ENCODE results near the gene ZNF668.

ZNF668 gene

DNA sequence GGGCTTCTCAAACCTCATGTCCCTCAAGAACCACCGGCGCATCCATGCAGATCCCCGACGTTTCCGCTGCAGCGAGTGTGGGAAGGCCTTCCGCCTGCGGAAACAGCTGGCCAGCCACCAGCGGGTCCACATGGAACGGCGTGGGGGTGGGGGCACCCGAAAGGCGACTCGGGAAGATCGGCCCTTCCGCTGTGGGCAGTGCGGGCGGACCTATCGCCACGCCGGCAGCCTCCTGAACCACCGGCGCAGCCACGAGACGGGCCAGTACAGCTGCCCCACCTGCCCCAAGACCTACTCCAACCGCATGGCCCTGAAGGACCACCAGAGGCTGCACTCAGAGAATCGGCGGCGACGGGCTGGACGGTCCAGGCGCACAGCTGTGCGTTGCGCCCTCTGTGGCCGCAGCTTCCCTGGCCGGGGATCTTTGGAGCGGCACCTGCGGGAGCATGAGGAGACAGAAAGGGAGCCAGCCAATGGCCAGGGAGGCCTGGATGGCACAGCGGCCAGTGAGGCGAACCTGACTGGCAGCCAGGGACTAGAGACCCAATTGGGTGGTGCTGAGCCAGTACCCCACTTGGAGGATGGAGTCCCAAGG lies 6.1 kb upstream of the ZNF668 start:
- Histone ChIP-seq H2BK5ac (ENCODE audit: low read depth, low read length, poor library complexity, severe bottlenecking) (no peak overlapping the region), H3K9me3 (ENCODE audit: control insufficient read depth, low read length) (no peaks in the 10 kb centered on the region), H3K18ac (ENCODE audit: low read depth in 1 of 2, low read length in 2 of 2) (no peak overlapping the region), H3K27ac (ENCODE audit: low read length, poor library complexity, severe bottlenecking) (no peak overlapping the region), H3K4me2 (ENCODE audit: low read length, poor library complexity, severe bottlenecking) (no peak overlapping the region), H2AFZ (ENCODE audit: low read depth, low read length) (no peak overlapping the region), H2BK120ac (ENCODE audit: low read depth, low read length) (no peak overlapping the region), H3K23ac (ENCODE audit: low read length in 2 of 2) (no peak overlapping the region), H3K9ac (ENCODE audit: low read length) (no peak overlapping the region), H3K79me1 (replicated peaks; ENCODE audit: low read length, poor library complexity, severe bottlenecking) (peaks cover 71% of the 10 kb centered on the region), H4K8ac (ENCODE audit: low read length) (no peak overlapping the region), H3K27me3 (ENCODE audit: control insufficient read depth in 1 of 2, insufficient read depth in 1 of 2, low read length in 2 of 2) (no peaks in the 10 kb centered on the region), H2BK15ac (ENCODE audit: low read depth, poor library complexity, severe bottlenecking) (no peak overlapping the region), H3K36me3 (ENCODE audit: control insufficient read depth in 1 of 2, insufficient read depth in 2 of 2, low read depth in 1 of 2, low read length in 2 of 2) (peaks cover 92 to 94% of the 10 kb centered on the region in 2 experiments), H3K4ac (ENCODE audit: low read depth in 1 of 2, low read length in 2 of 2) (no peak overlapping the region), H3K14ac (ENCODE audit: low read length in 2 of 2) (no peak overlapping the region), H4K91ac (ENCODE audit: low read length) (no peak overlapping the region), H2AK5ac (ENCODE audit: low read length, severe bottlenecking) (no peak overlapping the region), H3K4me1 (ENCODE audit: control insufficient read depth, insufficient read depth, low read depth, low read length) (peaks cover 21% of the 10 kb centered on the region), H3K4me3 (ENCODE audit: insufficient read depth in 1 of 2, low read depth in 1 of 2, low read length in 2 of 2) (no peak overlapping the region), H2BK12ac (ENCODE audit: low read length in 2 of 2) (no peak overlapping the region)
- no peak for DNase-seq
- 98% methylated on average over 40 of the region's 40 CpGs for WGBS

DNA sequence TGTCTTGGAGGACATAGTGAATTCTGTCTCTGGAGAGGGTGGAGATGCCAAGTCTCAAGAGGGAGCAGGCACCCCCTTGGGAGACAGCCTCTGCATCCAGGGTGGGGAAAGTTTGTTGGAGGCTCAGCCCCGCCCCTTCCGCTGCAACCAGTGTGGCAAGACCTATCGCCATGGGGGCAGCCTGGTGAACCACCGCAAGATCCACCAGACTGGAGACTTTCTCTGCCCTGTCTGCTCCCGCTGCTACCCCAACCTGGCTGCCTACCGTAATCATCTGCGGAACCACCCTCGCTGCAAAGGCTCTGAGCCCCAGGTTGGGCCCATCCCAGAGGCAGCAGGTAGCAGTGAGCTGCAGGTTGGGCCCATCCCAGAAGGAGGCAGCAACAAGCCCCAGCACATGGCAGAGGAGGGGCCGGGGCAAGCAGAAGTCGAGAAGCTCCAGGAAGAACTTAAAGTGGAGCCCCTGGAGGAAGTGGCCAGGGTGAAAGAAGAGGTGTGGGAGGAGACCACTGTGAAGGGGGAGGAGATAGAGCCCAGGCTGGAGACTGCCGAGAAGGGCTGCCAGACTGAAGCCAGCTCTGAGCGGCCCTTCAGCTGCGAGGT lies 5.4 kb upstream of the ZNF668 start:
- Histone ChIP-seq H3K18ac (ENCODE audit: low read depth in 1 of 2, low read length in 2 of 2) (no peak overlapping the region), H2BK12ac (ENCODE audit: low read length in 2 of 2) (no peak overlapping the region)
- WGBS, result 90% methylated on average over 13 of the region's 13 CpGs

DNA sequence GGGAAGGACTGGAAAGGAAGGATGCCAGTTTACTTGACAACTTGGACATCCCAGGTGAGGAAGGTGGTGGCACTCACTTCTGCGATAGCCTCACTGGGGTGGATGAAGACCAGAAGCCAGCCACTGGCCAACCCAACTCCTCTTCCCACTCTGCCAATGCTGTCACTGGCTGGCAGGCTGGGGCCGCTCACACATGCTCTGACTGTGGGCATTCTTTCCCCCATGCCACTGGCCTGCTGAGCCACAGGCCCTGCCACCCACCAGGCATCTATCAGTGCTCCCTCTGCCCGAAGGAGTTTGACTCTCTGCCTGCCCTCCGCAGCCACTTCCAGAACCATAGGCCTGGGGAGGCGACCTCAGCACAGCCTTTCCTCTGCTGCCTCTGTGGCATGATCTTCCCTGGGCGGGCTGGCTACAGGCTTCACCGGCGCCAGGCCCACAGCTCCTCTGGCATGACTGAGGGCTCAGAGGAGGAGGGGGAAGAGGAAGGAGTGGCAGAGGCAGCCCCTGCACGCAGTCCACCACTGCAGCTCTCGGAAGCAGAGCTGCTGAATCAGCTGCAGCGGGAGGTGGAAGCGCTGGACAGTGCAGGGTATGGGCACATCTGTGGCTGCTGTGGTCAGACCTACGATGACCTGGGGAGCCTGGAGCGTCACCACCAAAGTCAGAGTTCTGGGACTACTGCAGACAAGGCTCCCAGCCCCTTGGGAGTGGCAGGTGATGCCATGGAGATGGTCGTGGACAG lies 4.7 kb upstream of the ZNF668 start:
- H3K27ac ChIP-seq (ENCODE audit: low read length, poor library complexity, severe bottlenecking), result no peak overlapping the region
- H4K91ac ChIP-seq (ENCODE audit: low read length), result no peak overlapping the region
- H2BK12ac ChIP-seq (ENCODE audit: low read length in 2 of 2), result no peak overlapping the region
- WGBS, result 96% methylated on average over 15 of the region's 15 CpGs
- peaks cover 79 to 80% of the 10 kb centered on the region in 2 experiments for H3K36me3 ChIP-seq (ENCODE audit: control insufficient read depth in 1 of 2, insufficient read depth in 2 of 2, low read depth in 1 of 2, low read length in 2 of 2)
- H3K9ac ChIP-seq (ENCODE audit: low read length), result no peak overlapping the region
- peaks cover 60% of the 10 kb centered on the region for H3K79me1 ChIP-seq (replicated peaks; ENCODE audit: low read length, poor library complexity, severe bottlenecking)
- no peak overlapping the region for H3K18ac ChIP-seq (ENCODE audit: low read depth in 1 of 2, low read length in 2 of 2)
- no peak overlapping the region for H2AK5ac ChIP-seq (ENCODE audit: low read length, severe bottlenecking)
- no peaks in the 10 kb centered on the region for H3K9me3 ChIP-seq (ENCODE audit: control insufficient read depth, low read length)
- no peak overlapping the region for H4K8ac ChIP-seq (ENCODE audit: low read length)
- H3K4ac ChIP-seq (ENCODE audit: low read depth in 1 of 2, low read length in 2 of 2), result no peak overlapping the region
- no peak overlapping the region for H2BK15ac ChIP-seq (ENCODE audit: low read depth, poor library complexity, severe bottlenecking)
- no peaks in the 10 kb centered on the region for H3K27me3 ChIP-seq (ENCODE audit: control insufficient read depth in 1 of 2, insufficient read depth in 1 of 2, low read length in 2 of 2)
- H3K4me2 ChIP-seq (ENCODE audit: low read length, poor library complexity, severe bottlenecking), result no peak overlapping the region
- H3K23ac ChIP-seq (ENCODE audit: low read length in 2 of 2), result no peak overlapping the region
- no peak overlapping the region for H2BK120ac ChIP-seq (ENCODE audit: low read depth, low read length)
- no peak overlapping the region for H3K14ac ChIP-seq (ENCODE audit: low read length in 2 of 2)
- H2AFZ ChIP-seq (ENCODE audit: low read depth, low read length), result no peak overlapping the region
- DNase-seq, result no peak
- H2BK5ac ChIP-seq (ENCODE audit: low read depth, low read length, poor library complexity, severe bottlenecking), result no peak overlapping the region
- H3K4me3 ChIP-seq (ENCODE audit: insufficient read depth in 1 of 2, low read depth in 1 of 2, low read length in 2 of 2), result no peak overlapping the region
- peaks cover 21% of the 10 kb centered on the region for H3K4me1 ChIP-seq (ENCODE audit: control insufficient read depth, insufficient read depth, low read depth, low read length)

More for the DNA sequence above, 5.4 kb upstream of the ZNF668 start:
- Histone ChIP-seq H3K79me1 (replicated peaks; ENCODE audit: low read length, poor library complexity, severe bottlenecking) (peaks cover 67% of the 10 kb centered on the region), H3K9me3 (ENCODE audit: control insufficient read depth, low read length) (no peaks in the 10 kb centered on the region), H3K23ac (ENCODE audit: low read length in 2 of 2) (no peak overlapping the region), H4K91ac (ENCODE audit: low read length) (no peak overlapping the region), H3K36me3 (ENCODE audit: control insufficient read depth in 1 of 2, insufficient read depth in 2 of 2, low read depth in 1 of 2, low read length in 2 of 2) (peaks cover 85 to 87% of the 10 kb centered on the region in 2 experiments), H2AFZ (ENCODE audit: low read depth, low read length) (no peak overlapping the region), H3K27ac (ENCODE audit: low read length, poor library complexity, severe bottlenecking) (no peak overlapping the region), H3K4me3 (ENCODE audit: insufficient read depth in 1 of 2, low read depth in 1 of 2, low read length in 2 of 2) (no peak overlapping the region), H3K27me3 (ENCODE audit: control insufficient read depth in 1 of 2, insufficient read depth in 1 of 2, low read length in 2 of 2) (no peaks in the 10 kb centered on the region), H3K9ac (ENCODE audit: low read length) (no peak overlapping the region), H3K4me2 (ENCODE audit: low read length, poor library complexity, severe bottlenecking) (no peak overlapping the region), H3K4ac (ENCODE audit: low read depth in 1 of 2, low read length in 2 of 2) (no peak overlapping the region), H3K4me1 (ENCODE audit: control insufficient read depth, insufficient read depth, low read depth, low read length) (peaks cover 21% of the 10 kb centered on the region), H3K14ac (ENCODE audit: low read length in 2 of 2) (no peak overlapping the region), H4K8ac (ENCODE audit: low read length) (no peak overlapping the region), H2BK120ac (ENCODE audit: low read depth, low read length) (no peak overlapping the region), H2AK5ac (ENCODE audit: low read length, severe bottlenecking) (no peak overlapping the region), H2BK15ac (ENCODE audit: low read depth, poor library complexity, severe bottlenecking) (no peak overlapping the region), H2BK5ac (ENCODE audit: low read depth, low read length, poor library complexity, severe bottlenecking) (no peak overlapping the region)
- DNase-seq, result no peak

DNA sequence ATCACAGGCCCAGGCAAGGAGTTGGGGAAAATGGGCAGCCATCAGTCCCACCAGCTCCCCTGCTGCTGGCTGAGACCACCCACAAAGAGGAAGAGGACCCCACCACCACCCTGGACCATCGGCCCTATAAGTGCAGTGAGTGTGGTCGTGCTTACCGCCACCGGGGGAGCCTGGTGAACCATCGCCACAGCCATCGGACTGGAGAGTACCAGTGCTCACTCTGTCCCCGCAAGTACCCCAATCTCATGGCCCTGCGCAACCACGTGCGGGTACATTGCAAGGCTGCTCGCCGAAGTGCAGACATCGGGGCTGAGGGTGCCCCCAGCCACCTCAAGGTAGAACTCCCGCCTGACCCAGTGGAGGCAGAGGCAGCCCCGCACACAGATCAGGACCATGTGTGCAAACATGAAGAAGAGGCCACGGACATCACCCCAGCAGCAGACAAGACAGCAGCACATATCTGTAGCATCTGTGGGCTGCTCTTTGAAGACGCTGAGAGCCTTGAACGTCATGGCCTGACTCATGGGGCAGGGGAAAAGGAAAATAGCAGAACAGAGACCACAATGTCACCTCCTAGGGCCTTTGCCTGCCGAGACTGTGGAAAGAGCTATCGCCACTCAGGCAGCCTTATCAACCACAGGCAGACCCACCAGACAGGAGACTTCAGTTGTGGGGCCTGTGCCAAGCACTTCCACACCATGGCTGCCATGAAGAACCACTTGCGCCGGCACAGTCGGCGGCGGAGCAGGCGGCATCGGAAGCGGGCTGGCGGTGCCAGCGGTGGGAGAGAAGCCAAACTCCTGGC lies 3.8 kb upstream of the ZNF668 start:
- WGBS, result 97% methylated on average over 30 of the region's 30 CpGs
- no peak overlapping the region for H2AFZ ChIP-seq (ENCODE audit: low read depth, low read length)
- H3K27me3 ChIP-seq (ENCODE audit: control insufficient read depth in 1 of 2, insufficient read depth in 1 of 2, low read length in 2 of 2), result no peaks in the 10 kb centered on the region
- no peak overlapping the region for H2BK12ac ChIP-seq (ENCODE audit: low read length in 2 of 2)
- no peak overlapping the region for H3K18ac ChIP-seq (ENCODE audit: low read depth in 1 of 2, low read length in 2 of 2)
- H3K4me1 ChIP-seq (ENCODE audit: control insufficient read depth, insufficient read depth, low read depth, low read length), result peaks cover 18% of the 10 kb centered on the region
- H3K4ac ChIP-seq (ENCODE audit: low read depth in 1 of 2, low read length in 2 of 2), result no peak overlapping the region
- DNase-seq, result no peak
- H3K14ac ChIP-seq (ENCODE audit: low read length in 2 of 2), result no peak overlapping the region
- no peak overlapping the region for H2BK120ac ChIP-seq (ENCODE audit: low read depth, low read length)
- no peaks in the 10 kb centered on the region for H3K9me3 ChIP-seq (ENCODE audit: control insufficient read depth, low read length)
- H3K4me2 ChIP-seq (ENCODE audit: low read length, poor library complexity, severe bottlenecking), result no peak overlapping the region
- H3K9ac ChIP-seq (ENCODE audit: low read length), result no peak overlapping the region
- no peak overlapping the region for H4K91ac ChIP-seq (ENCODE audit: low read length)
- H2BK15ac ChIP-seq (ENCODE audit: low read depth, poor library complexity, severe bottlenecking), result peak overlapping the region; percentile 52
- H3K79me1 ChIP-seq (replicated peaks; ENCODE audit: low read length, poor library complexity, severe bottlenecking), result peaks cover 56% of the 10 kb centered on the region
- H3K36me3 ChIP-seq (ENCODE audit: control insufficient read depth in 1 of 2, insufficient read depth in 2 of 2, low read depth in 1 of 2, low read length in 2 of 2), result peaks cover 69 to 70% of the 10 kb centered on the region in 2 experiments
- no peak overlapping the region for H4K8ac ChIP-seq (ENCODE audit: low read length)
- no peak overlapping the region for H3K23ac ChIP-seq (ENCODE audit: low read length in 2 of 2)
- H3K4me3 ChIP-seq (ENCODE audit: insufficient read depth in 1 of 2, low read depth in 1 of 2, low read length in 2 of 2), result no peak overlapping the region
- H2AK5ac ChIP-seq (ENCODE audit: low read length, severe bottlenecking), result no peak overlapping the region
- no peak overlapping the region for H2BK5ac ChIP-seq (ENCODE audit: low read depth, low read length, poor library complexity, severe bottlenecking)
- H3K27ac ChIP-seq (ENCODE audit: low read length, poor library complexity, severe bottlenecking), result no peak overlapping the region
